Measurements from ENCODE around the gene JAM3. TPM values are rescaled to one million over a fixed set of nuclear protein-coding genes. Genes with fewer than 3 reads are reported as not detected.

JAM3 gene
- total RNA-seq, 4 donors from 2014 or later, result 10.9 to 14.7 (median 12.1) TPM

DNA sequence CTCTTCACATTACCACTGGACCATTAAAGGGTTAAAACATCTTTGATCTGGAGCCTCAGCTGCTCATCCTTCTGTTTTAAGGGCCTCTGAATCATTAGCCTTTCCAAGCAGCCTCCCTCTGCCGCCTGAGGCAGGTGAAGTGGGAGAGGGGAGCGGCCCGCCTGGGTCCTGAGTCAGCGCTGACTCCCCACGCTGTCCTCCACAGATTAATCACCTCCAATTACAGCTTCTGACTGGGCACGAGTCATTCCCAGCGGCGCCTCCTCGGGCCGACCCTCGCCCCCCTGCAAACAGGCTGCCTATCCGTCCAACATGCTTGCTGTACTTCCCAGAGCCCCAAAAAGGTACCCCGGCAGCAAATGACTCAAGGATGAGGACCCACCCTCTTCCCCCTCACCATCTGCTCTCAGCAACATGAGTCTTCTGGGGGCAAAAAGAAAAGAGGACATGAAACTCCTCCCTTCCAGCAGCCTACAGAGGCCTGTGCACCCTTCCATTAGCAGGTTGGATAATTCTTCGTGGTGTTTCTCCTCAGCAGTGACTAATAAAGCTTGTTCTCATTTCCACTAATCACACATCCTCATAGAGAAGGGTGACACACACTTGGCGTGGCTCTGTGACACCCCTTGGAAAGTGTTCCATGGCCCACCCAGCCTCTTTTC is 44.3 kb upstream of the JAM3 start:
- no peak for DNase-seq (ENCODE audit: low spot score in 2 of 2)
- no peaks in the 10 kb centered on the region for H3K36me3 ChIP-seq
- no peaks in the 10 kb centered on the region for H3K9me3 ChIP-seq
- peaks cover 12% of the 10 kb centered on the region for H3K4me1 ChIP-seq
- H3K4me3 ChIP-seq, result no peak overlapping the region
- 46% methylated on average over 15 of the region's 15 CpGs for WGBS
- TF ChIP-seq CTCF (IDR thresholded peaks at IDR 0.05) (no peak), POLR2AphosphoS5 (IDR thresholded peaks at IDR 0.05) (no peak), EP300 (IDR thresholded peaks at IDR 0.05) (no peak), POLR2A (IDR thresholded peaks at IDR 0.05) (no peak)
- H3K27me3 ChIP-seq, result peaks cover 40% of the 10 kb centered on the region
- H3K27ac ChIP-seq, result peak overlapping the region; percentile 37

DNA sequence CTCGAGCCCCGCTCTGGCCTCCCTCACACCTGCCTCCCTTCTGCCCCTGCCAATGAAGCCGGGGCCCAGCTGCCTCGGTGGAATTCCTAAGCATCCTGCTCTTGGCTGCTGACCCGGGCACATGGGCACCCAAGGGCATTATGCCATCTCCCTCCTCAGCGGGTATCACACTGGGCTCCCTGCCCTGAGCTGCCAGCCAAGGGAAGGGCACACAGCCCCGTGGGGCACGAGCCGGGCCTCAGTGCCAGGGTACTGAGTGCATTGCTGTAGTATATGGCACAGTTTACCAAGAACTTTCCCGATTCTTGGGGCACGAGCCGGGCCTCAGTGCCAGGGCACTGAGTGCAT is 43.8 kb upstream of the JAM3 start:
- H3K9me3 ChIP-seq, result no peaks in the 10 kb centered on the region
- H3K27ac ChIP-seq, result no peak overlapping the region
- no peak for DNase-seq (ENCODE audit: low spot score in 2 of 2)
- H3K36me3 ChIP-seq, result no peaks in the 10 kb centered on the region
- WGBS, result 52% methylated on average over 8 of the region's 12 CpGs
- H3K4me3 ChIP-seq, result no peak overlapping the region
- TF ChIP-seq POLR2AphosphoS5 (IDR thresholded peaks at IDR 0.05) (no peak), EP300 (IDR thresholded peaks at IDR 0.05) (no peak), POLR2A (IDR thresholded peaks at IDR 0.05) (no peak), CTCF (IDR thresholded peaks at IDR 0.05) (no peak)
- peaks cover 12% of the 10 kb centered on the region for H3K4me1 ChIP-seq
- peaks cover 40% of the 10 kb centered on the region for H3K27me3 ChIP-seq

DNA sequence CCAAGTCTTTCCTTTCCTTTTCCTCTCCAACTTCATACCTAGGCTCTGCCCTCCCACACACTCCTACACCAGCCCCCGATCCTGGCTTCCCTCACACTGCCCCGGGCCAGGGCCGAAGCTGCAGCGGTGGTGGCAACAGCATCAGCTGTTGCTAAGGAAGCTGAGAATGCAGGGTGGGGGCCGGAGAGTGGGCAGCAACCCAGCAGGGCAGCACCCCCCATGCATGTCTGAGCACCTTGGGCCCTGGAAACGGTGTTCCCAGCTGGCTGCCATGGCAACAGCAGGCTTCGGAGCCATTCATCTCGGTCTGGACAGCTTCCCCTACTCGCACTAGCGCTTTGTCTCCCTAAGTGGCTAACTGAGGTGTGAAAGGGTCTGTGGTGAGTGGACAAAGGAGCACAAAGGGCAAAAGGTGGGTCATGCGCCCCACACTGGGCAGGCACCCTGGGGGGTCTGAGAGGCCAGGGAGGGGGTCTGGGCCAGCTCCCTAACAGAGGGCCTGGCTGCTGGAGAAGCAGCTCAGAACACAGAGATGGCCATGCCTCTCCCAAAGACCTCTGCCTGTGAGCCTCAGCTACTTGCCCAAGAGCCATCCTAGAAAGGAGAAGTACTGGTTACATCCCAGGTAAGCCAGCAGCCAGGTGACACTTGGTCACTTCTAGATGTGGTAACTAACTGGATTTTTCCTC is 42.1 kb upstream of the JAM3 start:
- Histone ChIP-seq H3K4me1 (peaks cover 12% of the 10 kb centered on the region), H3K4me3 (no peak overlapping the region), H3K27me3 (peaks cover 24% of the 10 kb centered on the region), H3K9me3 (no peaks in the 10 kb centered on the region), H3K36me3 (no peaks in the 10 kb centered on the region), H3K27ac (no peak overlapping the region)
- WGBS, result 34% methylated on average over 11 of the region's 11 CpGs
- no peak for DNase-seq (ENCODE audit: low spot score in 2 of 2)
- no peak for TF ChIP-seq POLR2A (IDR thresholded peaks at IDR 0.05)
- TF ChIP-seq POLR2AphosphoS5 (IDR thresholded peaks at IDR 0.05), result no peak
- TF ChIP-seq EP300 (IDR thresholded peaks at IDR 0.05), result no peak
- no peak for TF ChIP-seq CTCF (IDR thresholded peaks at IDR 0.05)

- H3K4me3 ChIP-seq, result no peak overlapping the region
- peaks cover 20% of the 10 kb centered on the region for H3K27me3 ChIP-seq
- H3K27ac ChIP-seq, result no peak overlapping the region
- DNase-seq (ENCODE audit: low spot score in 2 of 2), result no peak
- WGBS, result 88% methylated on average over 4 of the region's 4 CpGs
- TF ChIP-seq EP300 (IDR thresholded peaks at IDR 0.05), result no peak
- TF ChIP-seq POLR2A (IDR thresholded peaks at IDR 0.05), result no peak
- TF ChIP-seq CTCF (IDR thresholded peaks at IDR 0.05), result no peak
- no peak for TF ChIP-seq POLR2AphosphoS5 (IDR thresholded peaks at IDR 0.05)
- no peaks in the 10 kb centered on the region for H3K36me3 ChIP-seq
- peaks cover 16% of the 10 kb centered on the region for H3K4me1 ChIP-seq
- H3K9me3 ChIP-seq, result no peaks in the 10 kb centered on the region
Measured at GRCh38 chr11:134027671-134028070, 41.2 kb upstream of the JAM3 start.

GRCh38 chr11:134028368-134028920 is 40.4 kb upstream of the JAM3 start:
- no peak for DNase-seq (ENCODE audit: low spot score in 2 of 2)
- TF ChIP-seq POLR2AphosphoS5 (IDR thresholded peaks at IDR 0.05) (no peak), CTCF (IDR thresholded peaks at IDR 0.05) (no peak), POLR2A (IDR thresholded peaks at IDR 0.05) (no peak), EP300 (IDR thresholded peaks at IDR 0.05) (no peak)
- WGBS, result 93% methylated on average over 3 of the region's 3 CpGs
- Histone ChIP-seq H3K27ac (no peak overlapping the region), H3K27me3 (peaks cover 19% of the 10 kb centered on the region), H3K36me3 (no peaks in the 10 kb centered on the region), H3K4me3 (no peak overlapping the region), H3K4me1 (peaks cover 23% of the 10 kb centered on the region), H3K9me3 (no peaks in the 10 kb centered on the region)

All from suprapubic skin (tissue), 4 donors.